Mammary microvascular endothelial cell (primary cell): Measurements from ENCODE around the gene KCNK10. TPM values are rescaled to one million over a fixed set of nuclear protein-coding genes. Genes with fewer than 3 reads are reported as not detected.

Source experiments
- total RNA-seq: library from RNA; depleted of rRNA; stranded (reverse); fragments of >200 nt; gene quantifications from 2 replicates; pipeline ENCODE4 v1.2.3, GENCODE V29; 2015

The KCNK10 gene
- not detected in 2 replicates for total RNA-seq

GRCh38 chr14:88323086-88323522 lies at the start of gene KCNK10:
Gene KCNK10 (minus strand): TSS chr14:88323269. CDS start chr14:88322798, 471 bp downstream.

Other genes starting within 250 kb of the KCNK10 start
- gene SPATA7, start 62.4 kb upstream of the KCNK10 start, total RNA-seq = 5.6 and 6.0 TPM in 2 replicates
- 4.9 and 7.0 TPM in 2 replicates for gene PTPN21, start 231.7 kb upstream of the KCNK10 start, total RNA-seq
- gene ZC3H14, start 239.8 kb upstream of the KCNK10 start, total RNA-seq = 46.0 and 50.5 TPM in 2 replicates